ENCODE measurements around the gene CAPN8.
"Not testable (repeated sequence)": the region's sequence is repeated elsewhere in the genome, so short reads cannot be mapped to it uniquely, and the experiment has no call there.

The CAPN8 gene

GRCh38 chr1:223525957-223526356 lies 139.5 kb downstream of the CAPN8 start:
- DNase-seq (ENCODE audit: low read depth), result no peak

- DNase-seq (ENCODE audit: low read depth), result no peak
Observed at GRCh38 chr1:223525546-223525945, 140.0 kb downstream of the CAPN8 start.

GRCh38 chr1:223524930-223525451 lies 140.5 kb downstream of the CAPN8 start:
- DNase-seq (ENCODE audit: low read depth), result no peak

GRCh38 chr1:223521150-223521549 lies 144.4 kb downstream of the CAPN8 start:
- DNase-seq (ENCODE audit: low read depth), result no peak

DNA sequence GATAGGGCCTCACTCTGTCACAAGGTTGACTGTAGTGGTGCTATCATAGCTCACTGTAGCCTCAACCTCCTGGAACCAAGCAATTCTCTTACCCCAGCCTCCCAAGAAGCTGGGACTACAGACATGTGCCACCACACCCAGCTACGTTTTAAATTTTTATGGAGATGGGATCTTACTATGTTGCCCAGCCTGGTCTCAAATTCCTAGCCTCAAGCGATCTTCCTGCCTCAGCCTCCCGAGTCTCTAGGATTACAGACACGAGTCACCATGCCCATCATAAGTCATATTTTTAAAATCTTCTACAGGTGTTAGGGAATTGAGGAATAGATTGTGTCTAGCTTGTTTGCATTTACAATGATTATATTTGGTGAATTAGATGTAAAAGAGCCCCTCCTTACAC lies 145.3 kb downstream of the CAPN8 start:
- no peak for DNase-seq (ENCODE audit: low read depth)

GRCh38 chr1:223519116-223519515 lies 146.4 kb downstream of the CAPN8 start:
- DNase-seq (ENCODE audit: low read depth), result no peak

DNA sequence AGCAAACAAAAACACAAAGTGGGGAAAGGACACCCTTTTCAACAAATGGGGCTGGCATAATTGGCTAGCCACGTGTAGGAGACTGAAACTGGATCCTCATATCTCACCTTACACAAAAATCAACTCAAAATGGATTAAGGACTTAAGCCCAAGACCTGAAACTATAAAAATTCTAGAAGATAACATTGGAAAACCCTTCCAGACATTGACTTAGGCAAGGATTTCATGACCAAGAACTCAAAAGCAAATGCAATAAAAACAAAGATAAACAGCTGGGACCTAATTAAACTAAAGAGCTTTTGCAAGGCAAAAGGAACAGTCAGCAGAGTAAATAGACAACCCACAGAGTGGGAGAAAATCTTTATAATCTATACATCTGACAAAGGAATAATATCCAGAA lies 146.9 kb downstream of the CAPN8 start:
- not testable (repeated sequence) for DNase-seq (ENCODE audit: low read depth)

DNA sequence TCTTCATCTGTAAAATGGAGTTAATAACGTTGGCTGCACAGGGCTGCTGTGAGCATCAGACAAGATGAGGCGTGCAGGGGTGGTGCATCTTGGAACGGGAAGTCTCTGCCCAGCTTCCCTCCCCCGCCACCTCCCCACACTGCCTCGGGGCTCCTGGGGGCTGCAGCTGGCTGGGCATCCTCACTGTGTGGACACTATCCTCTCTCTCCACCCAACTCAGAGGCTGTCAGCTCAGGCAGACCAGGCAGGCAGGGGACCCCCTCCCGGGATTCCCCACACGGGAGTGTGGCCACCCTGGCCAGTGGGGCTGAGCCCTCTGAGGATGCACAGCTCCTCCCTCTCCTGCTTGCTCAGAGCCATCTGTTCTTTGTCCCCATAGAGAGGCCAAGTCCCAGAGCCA lies 149.6 kb downstream of the CAPN8 start:
- no peak for DNase-seq (ENCODE audit: low read depth)

- DNase-seq (ENCODE audit: low read depth), result peak; percentile 13
Observed at GRCh38 chr1:223515421-223515820, 150.1 kb downstream of the CAPN8 start.

- DNase-seq (ENCODE audit: low read depth), result no peak
Observed at GRCh38 chr1:223514644-223515043, 150.9 kb downstream of the CAPN8 start.

- no peak for DNase-seq (ENCODE audit: low read depth)
Observed at GRCh38 chr1:223513309-223513708, 152.2 kb downstream of the CAPN8 start.

DNA sequence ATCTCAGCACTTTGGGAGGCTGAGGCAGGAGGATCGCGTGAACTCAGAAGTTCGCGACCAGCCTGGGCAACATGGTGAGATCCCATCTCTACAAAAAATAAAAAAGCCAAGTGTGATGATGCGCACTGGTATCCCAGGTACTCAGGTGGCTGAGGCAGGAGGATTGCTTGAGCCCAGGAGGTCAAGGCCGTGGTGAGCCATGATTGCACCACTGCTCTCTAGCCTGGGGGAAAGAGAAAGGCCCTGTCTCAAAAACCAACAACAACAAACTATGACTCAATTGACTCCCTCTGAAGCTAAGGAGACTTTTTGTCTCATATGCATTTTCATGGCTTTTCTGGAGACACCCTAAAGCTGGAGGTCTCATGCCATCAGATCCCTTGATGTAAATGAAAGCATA lies 153.4 kb downstream of the CAPN8 start:
- DNase-seq (ENCODE audit: low read depth), result no peak

- DNase-seq (ENCODE audit: low read depth), result no peak
Observed at GRCh38 chr1:223508796-223509195, 156.7 kb downstream of the CAPN8 start.

DNA sequence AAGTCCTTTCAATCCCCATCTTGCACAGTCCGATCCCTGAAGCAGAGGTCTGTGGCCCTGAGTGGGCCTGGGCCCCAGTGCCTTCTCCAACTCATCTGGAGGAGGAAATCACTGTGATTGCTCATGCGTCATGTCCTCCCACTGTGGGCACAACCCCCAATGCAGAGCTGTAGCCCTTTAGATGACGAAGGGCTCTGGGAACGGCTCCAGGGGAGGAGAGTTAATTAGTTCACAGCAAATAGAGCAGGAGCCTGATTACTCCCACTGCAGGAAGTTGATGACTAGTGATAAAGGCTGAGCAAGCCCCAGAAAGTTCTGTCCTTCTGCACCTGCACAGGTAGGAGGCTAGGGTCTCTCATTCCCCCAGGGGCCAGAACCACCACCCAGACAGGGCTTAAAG lies 160.8 kb downstream of the CAPN8 start:
- no peak for DNase-seq (ENCODE audit: low read depth)

GRCh38 chr1:223503348-223503747 lies 162.2 kb downstream of the CAPN8 start:
- no peak for DNase-seq (ENCODE audit: low read depth)

GRCh38 chr1:223500560-223501425 lies 164.7 kb downstream of the CAPN8 start:
- DNase-seq (ENCODE audit: low read depth), result no peak

- DNase-seq (ENCODE audit: low read depth), result no peak
Observed at GRCh38 chr1:223496883-223497282, 168.6 kb downstream of the CAPN8 start.

DNA sequence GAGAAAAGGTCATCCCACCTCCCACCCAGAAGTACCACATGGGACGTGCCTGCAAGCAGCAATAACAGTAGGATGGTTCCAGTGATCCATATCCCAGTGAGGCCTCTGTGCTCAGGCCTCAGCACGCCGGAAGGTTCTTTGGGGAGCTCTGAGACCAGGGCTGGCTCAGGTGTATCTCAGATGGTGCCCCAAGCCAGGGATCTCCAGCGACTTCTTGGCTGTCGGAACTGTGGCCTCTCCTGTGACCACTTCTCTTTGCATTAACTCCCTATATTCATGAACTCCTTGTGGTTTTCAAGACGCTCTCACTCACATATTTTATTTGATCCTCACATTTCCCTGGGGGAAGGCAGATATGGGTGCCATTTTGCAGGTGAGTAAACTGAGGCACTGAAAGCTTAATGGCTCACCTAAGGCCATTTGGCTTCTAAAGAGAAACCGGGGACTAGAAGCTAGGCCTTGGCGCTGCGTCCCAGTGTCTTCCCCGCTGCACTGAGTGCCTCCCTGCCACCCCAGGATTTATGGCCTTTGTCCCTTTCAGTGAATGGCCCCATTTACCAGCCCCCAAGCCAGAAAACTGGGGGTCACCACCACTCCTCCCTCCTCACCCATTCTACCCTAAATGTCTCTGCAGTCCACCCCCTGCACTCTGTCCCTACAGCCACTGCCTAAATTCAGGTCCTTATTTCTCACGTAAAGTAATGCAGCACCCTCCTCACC lies 170.4 kb downstream of the CAPN8 start:
- no peak for DNase-seq (ENCODE audit: low read depth)

GRCh38 chr1:223492044-223492443 lies 173.5 kb downstream of the CAPN8 start:
- no peak for DNase-seq (ENCODE audit: low read depth)
